GM10847 (cell line): ENCODE measurements around the gene PITPNM1.
A peak's percentile ranks its signal among the peaks of the same experiment; 100 is the strongest.

Experiments used
- POLR2A ChIP-seq: IDR thresholded peaks from 2 replicates; pipeline ENCODE4 v1.6.1; 2011; ENCODE audit not compliant: insufficient read length; ENCODE audit errors: extremely low read depth

The PITPNM1 gene

GRCh38 chr11:67466367-67466766 lies 38.8 kb downstream of the PITPNM1 start:
- no peak for TF ChIP-seq POLR2A

- TF ChIP-seq POLR2A, result no peak
These were observed 40.0 kb downstream of the PITPNM1 start for GRCh38 chr11:67465189-67465510.

GRCh38 chr11:67464411-67465188 lies 40.6 kb downstream of the PITPNM1 start:
- peak; percentile 75 for TF ChIP-seq POLR2A

- no peak for TF ChIP-seq POLR2A
These were observed 41.3 kb downstream of the PITPNM1 start for GRCh38 chr11:67463680-67464410.

GRCh38 chr11:67463186-67463585 lies 42.0 kb downstream of the PITPNM1 start:
- no peak for TF ChIP-seq POLR2A

- no peak for TF ChIP-seq POLR2A
These were observed 46.9 kb downstream of the PITPNM1 start for GRCh38 chr11:67458266-67458665.

- TF ChIP-seq POLR2A, result no peak
These were observed 47.7 kb downstream of the PITPNM1 start for GRCh38 chr11:67457453-67457852.

- TF ChIP-seq POLR2A, result no peak
These were observed 49.0 kb downstream of the PITPNM1 start for GRCh38 chr11:67456068-67456705.

GRCh38 chr11:67455054-67455453 lies 50.1 kb downstream of the PITPNM1 start, which contains the start of gene CABP4:
CABP4 (plus strand) TSS chr11:67455354; CDS start chr11:67455424, 70 bp downstream.
- TF ChIP-seq POLR2A, result no peak

- no peak for TF ChIP-seq POLR2A
These were observed 51.1 kb downstream of the PITPNM1 start for GRCh38 chr11:67453816-67454732.

GRCh38 chr11:67452141-67452952 lies 52.8 kb downstream of the PITPNM1 start, which contains the start of gene GPR152:
GPR152 (minus strand) TSS chr11:67452729; CDS start chr11:67452724, 5 bp downstream.
- TF ChIP-seq POLR2A, result no peak

- no peak for TF ChIP-seq POLR2A
These were observed 53.5 kb downstream of the PITPNM1 start for GRCh38 chr11:67451658-67451976.

- no peak for TF ChIP-seq POLR2A
These were observed 54.1 kb downstream of the PITPNM1 start for GRCh38 chr11:67450796-67451657.
